ENCODE measurements around the gene HOXC5. TPM values are rescaled to one million over a fixed set of nuclear protein-coding genes. Genes with fewer than 3 reads are reported as not detected.

HOXC5 gene
- total and polyA plus RNA-seq, 4 experiments from 2014 or later = not detected

- H3K27ac ChIP-seq (ENCODE audit: low read depth, low read length) = no peak overlapping the region
- peaks cover 91% of the 10 kb centered on the region for H3K27me3 ChIP-seq (ENCODE audit: insufficient read depth, low read length)
- ChIA-PET CTCF (ENCODE audit: partially characterized antibody) (interaction anchor here (1.3 to 5.3 kb wide), 4 partner anchors 26 to 207 kb away, joined by 3 to 26 read pairs (median 8); no protein-coding TSS in a partner anchor), POLR2A (ENCODE audit: partially characterized antibody) (interaction anchor here (0.6 to 2.0 kb wide), 8 partner anchors 10 to 499 kb away, joined by 3 to 6 read pairs (median 3); partner anchors contain the start of gene HOXC6)
- DNase-seq = no peak
- peaks cover 0 to 6% (median 0%) of the 10 kb centered on the region in 8 donors for H3K9me3 Mint-ChIP-seq
- intact Hi-C loops (cut with micrococcal nuclease) = loop anchor here (10.0 kb wide), 1 partner anchor 355 kb away; no protein-coding TSS in a partner anchor
- H3K27me3 Mint-ChIP-seq = peaks cover 67 to 82% of the 10 kb centered on the region in 2 donors
- H3K9me3 ChIP-seq (ENCODE audit: control insufficient read depth in 1 of 2, low read length in 2 of 2) = no peaks in the 10 kb centered on the region
- peak overlapping the region in 2 of 7 donors; percentile 51 to 78 for H3K27ac Mint-ChIP-seq
- H3K4me3 ChIP-seq (ENCODE audit: low read length in 2 of 2) = no peak overlapping the region
- peak overlapping the region in 6 of 8 donors; percentile 28 to 70 (median 56) for H3K4me3 Mint-ChIP-seq
- H3K36me3 Mint-ChIP-seq = no peaks in the 10 kb centered on the region
- peaks cover 7 to 54% (median 22%) of the 10 kb centered on the region in 4 donors for H3K4me1 Mint-ChIP-seq
- H3K36me3 ChIP-seq (ENCODE audit: insufficient read depth, low read length) = no peaks in the 10 kb centered on the region
- H3K4me1 ChIP-seq (ENCODE audit: insufficient read depth, low read length) = peaks cover 36% of the 10 kb centered on the region
Measured at GRCh38 chr12:53999559-54000115, 33.2 kb upstream of the HOXC5 start.

GRCh38 chr12:54000116-54001114 lies 32.4 kb upstream of the HOXC5 start, which contains the start of gene HOXC9:
Gene HOXC9 (plus strand): TSS chr12:54000161. CDS start chr12:54000189, 28 bp downstream.
- peak within 1 kb of the TSS in 7 of 8 donors; percentile 28 to 70 (median 55) for H3K4me3 Mint-ChIP-seq
- peak within 1 kb of the TSS in 3 of 7 donors; percentile 41 to 78 (median 51) for H3K27ac Mint-ChIP-seq
- no peak for DNase-seq
- H3K27ac ChIP-seq (ENCODE audit: low read depth, low read length) = no peak within 1 kb of the TSS
- intact Hi-C loops (cut with micrococcal nuclease) = no loop called here
- ChIA-PET POLR2A (ENCODE audit: partially characterized antibody) (interaction anchor here (1.2 to 2.0 kb wide), 6 partner anchors 9 to 498 kb away, joined by 3 to 6 read pairs (median 3); partner anchors contain the start of gene HOXC6), CTCF (ENCODE audit: partially characterized antibody) (interaction anchor here (0.6 to 5.3 kb wide), 6 partner anchors 9 to 215 kb away, joined by 3 to 26 read pairs (median 6); no protein-coding TSS in a partner anchor)
- peaks cover 29% of the 10 kb centered on the region for H3K4me1 ChIP-seq (ENCODE audit: insufficient read depth, low read length)
- H3K27me3 ChIP-seq (ENCODE audit: insufficient read depth, low read length) = peaks cover 91% of the 10 kb centered on the region
- H3K36me3 ChIP-seq (ENCODE audit: insufficient read depth, low read length) = no peaks in the 10 kb centered on the region
- peaks cover 66 to 81% of the 10 kb centered on the region in 2 donors for H3K27me3 Mint-ChIP-seq
- H3K9me3 ChIP-seq (ENCODE audit: control insufficient read depth in 1 of 2, low read length in 2 of 2) = no peaks in the 10 kb centered on the region
- peaks cover 1 to 50% (median 17%) of the 10 kb centered on the region in 4 donors for H3K4me1 Mint-ChIP-seq
- no peaks in the 10 kb centered on the region for H3K36me3 Mint-ChIP-seq
- no peak within 1 kb of the TSS for H3K4me3 ChIP-seq (ENCODE audit: low read length in 2 of 2)
- peaks cover 0 to 6% (median 0%) of the 10 kb centered on the region in 8 donors for H3K9me3 Mint-ChIP-seq

DNA sequence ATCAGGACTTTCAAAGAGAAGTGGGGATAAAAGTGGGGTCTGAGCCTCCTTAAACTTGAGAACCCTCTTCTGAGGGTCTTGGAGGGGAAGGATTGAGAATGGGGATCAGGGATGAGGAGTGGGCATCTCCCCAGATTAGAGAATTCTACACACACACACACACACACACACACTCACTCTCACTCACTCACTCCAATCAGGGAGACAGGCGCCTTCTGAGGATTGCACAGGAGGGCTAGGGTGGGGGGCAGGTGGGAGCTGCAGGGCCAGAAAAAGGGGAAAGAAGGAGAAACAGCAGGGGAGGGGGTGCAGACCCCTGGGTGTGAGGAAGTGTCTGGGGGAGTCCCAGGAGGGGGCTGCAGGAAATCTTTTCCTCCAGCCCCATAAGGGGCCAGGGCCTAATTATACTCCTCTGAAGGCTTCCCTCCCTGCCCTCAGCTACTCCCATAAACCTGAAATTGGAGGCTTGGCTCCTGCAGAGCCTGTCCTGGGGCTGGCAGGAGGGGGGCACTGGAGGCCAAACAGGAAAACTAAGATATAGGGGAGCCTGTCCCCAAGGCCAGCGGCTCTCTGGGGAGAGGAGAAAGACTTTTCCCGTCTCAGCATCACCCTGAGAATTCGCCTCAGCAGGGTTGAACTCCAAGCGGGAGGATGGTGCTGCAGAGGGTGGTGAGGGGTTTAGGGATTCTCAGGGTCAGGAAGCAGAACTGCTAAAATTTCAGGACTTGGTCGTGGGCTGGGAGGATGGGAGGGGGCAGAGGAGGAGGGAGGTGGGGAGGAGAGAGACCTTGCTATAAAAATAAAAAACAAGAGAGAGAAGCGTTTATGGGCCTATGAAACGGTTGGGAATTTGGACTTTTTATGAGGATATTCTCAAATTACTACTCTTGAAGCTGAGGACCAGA lies 31.3 kb upstream of the HOXC5 start:
- H3K27ac ChIP-seq (ENCODE audit: low read depth, low read length) = no peak overlapping the region
- no peaks in the 10 kb centered on the region for H3K9me3 ChIP-seq (ENCODE audit: control insufficient read depth in 1 of 2, low read length in 2 of 2)
- Mint-ChIP-seq H3K27me3 (peaks cover 70 to 83% of the 10 kb centered on the region in 2 donors), H3K4me3 (peak overlapping the region in 2 of 8 donors; percentile 13 to 30), H3K36me3 (no peaks in the 10 kb centered on the region), H3K4me1 (peaks cover 8 to 50% (median 21%) of the 10 kb centered on the region in 4 donors), H3K27ac (peak overlapping the region in 1 of 7 donors; percentile 60), H3K9me3 (peaks cover 0 to 8% (median 0%) of the 10 kb centered on the region in 8 donors)
- DNase-seq = no peak
- no peaks in the 10 kb centered on the region for H3K36me3 ChIP-seq (ENCODE audit: insufficient read depth, low read length)
- CTCF ChIA-PET (ENCODE audit: partially characterized antibody) = interaction anchor here (1.0 to 5.3 kb wide), 6 partner anchors 10 to 217 kb away, joined by 3 to 26 read pairs (median 5); partner anchors contain the start of gene HOXC5
- peaks cover 24% of the 10 kb centered on the region for H3K4me1 ChIP-seq (ENCODE audit: insufficient read depth, low read length)
- intact Hi-C loops (cut with micrococcal nuclease) = no loop called here
- POLR2A ChIA-PET (ENCODE audit: partially characterized antibody) = interaction anchor here (1.3 to 2.0 kb wide), 2 partner anchors 8 to 27 kb away, joined by 3 to 6 read pairs; partner anchors contain the start of gene HOXC6
- H3K4me3 ChIP-seq (ENCODE audit: low read length in 2 of 2) = no peak overlapping the region
- H3K27me3 ChIP-seq (ENCODE audit: insufficient read depth, low read length) = peaks cover 87% of the 10 kb centered on the region

DNA sequence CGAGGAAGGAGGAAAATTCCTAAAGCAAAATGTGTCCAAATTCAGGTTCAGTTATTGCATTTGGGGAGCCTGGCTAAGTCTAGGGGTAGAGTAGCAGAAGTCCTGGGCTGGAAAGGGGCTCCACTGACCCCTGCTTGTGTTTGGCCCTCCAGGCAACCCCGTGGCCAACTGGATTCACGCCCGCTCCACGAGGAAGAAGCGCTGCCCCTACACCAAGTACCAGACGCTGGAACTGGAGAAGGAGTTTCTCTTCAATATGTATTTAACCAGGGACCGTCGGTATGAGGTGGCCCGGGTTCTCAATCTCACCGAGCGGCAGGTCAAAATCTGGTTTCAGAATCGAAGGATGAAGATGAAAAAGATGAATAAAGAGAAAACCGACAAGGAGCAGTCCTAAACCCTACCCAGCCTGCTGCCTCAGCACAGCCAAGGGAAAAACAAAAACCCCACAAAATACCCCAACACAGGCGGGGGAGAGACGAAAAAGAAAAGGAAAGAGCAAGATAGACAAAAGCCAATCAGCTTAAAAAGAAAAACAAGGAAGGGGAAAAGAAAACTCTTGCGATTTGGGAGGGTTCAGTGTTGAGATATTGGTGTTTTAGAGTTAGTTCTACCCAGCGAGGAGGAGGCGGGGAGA lies 30.5 kb upstream of the HOXC5 start:
- Histone ChIP-seq H3K9me3 (ENCODE audit: control insufficient read depth in 1 of 2, low read length in 2 of 2) (no peaks in the 10 kb centered on the region), H3K36me3 (ENCODE audit: insufficient read depth, low read length) (no peaks in the 10 kb centered on the region), H3K27me3 (ENCODE audit: insufficient read depth, low read length) (peaks cover 87% of the 10 kb centered on the region), H3K4me3 (ENCODE audit: low read length in 2 of 2) (no peak overlapping the region), H3K27ac (ENCODE audit: low read depth, low read length) (no peak overlapping the region), H3K4me1 (ENCODE audit: insufficient read depth, low read length) (peaks cover 21% of the 10 kb centered on the region)
- H3K4me1 Mint-ChIP-seq = peaks cover 8 to 47% (median 24%) of the 10 kb centered on the region in 4 donors
- DNase-seq = no peak
- H3K9me3 Mint-ChIP-seq = peaks cover 0 to 8% (median 0%) of the 10 kb centered on the region in 8 donors
- peaks cover 74 to 86% of the 10 kb centered on the region in 2 donors for H3K27me3 Mint-ChIP-seq
- CTCF ChIA-PET (ENCODE audit: partially characterized antibody) = interaction anchor here (1.0 to 6.9 kb wide), 6 partner anchors 11 to 216 kb away, joined by 3 to 109 read pairs (median 5); partner anchors contain the start of genes HOXC5 and SMUG1
- no peak overlapping the region for H3K4me3 Mint-ChIP-seq
- H3K27ac Mint-ChIP-seq = peak overlapping the region in 2 of 7 donors; percentile 36 to 60
- POLR2A ChIA-PET (ENCODE audit: partially characterized antibody) = no interaction called here
- no peaks in the 10 kb centered on the region for H3K36me3 Mint-ChIP-seq
- intact Hi-C loops (cut with micrococcal nuclease) = no loop called here

GRCh38 chr12:54002915-54003389 lies 29.9 kb upstream of the HOXC5 start:
- Mint-ChIP-seq H3K27ac (peak overlapping the region in 1 of 7 donors; percentile 60), H3K4me3 (no peak overlapping the region), H3K4me1 (peaks cover 8 to 45% (median 20%) of the 10 kb centered on the region in 4 donors), H3K36me3 (no peaks in the 10 kb centered on the region), H3K9me3 (peaks cover 0 to 8% (median 0%) of the 10 kb centered on the region in 8 donors), H3K27me3 (peaks cover 71 to 84% of the 10 kb centered on the region in 2 donors)
- Histone ChIP-seq H3K27ac (ENCODE audit: low read depth, low read length) (no peak overlapping the region), H3K27me3 (ENCODE audit: insufficient read depth, low read length) (peaks cover 89% of the 10 kb centered on the region), H3K4me3 (ENCODE audit: low read length in 2 of 2) (no peak overlapping the region), H3K36me3 (ENCODE audit: insufficient read depth, low read length) (no peaks in the 10 kb centered on the region), H3K4me1 (ENCODE audit: insufficient read depth, low read length) (peaks cover 20% of the 10 kb centered on the region), H3K9me3 (ENCODE audit: control insufficient read depth in 1 of 2, low read length in 2 of 2) (no peaks in the 10 kb centered on the region)
- intact Hi-C loops (cut with micrococcal nuclease) = no loop called here
- DNase-seq = no peak
- CTCF ChIA-PET (ENCODE audit: partially characterized antibody) = interaction anchor here (1.1 to 6.9 kb wide), 4 partner anchors 189 to 216 kb away, joined by 4 to 109 read pairs (median 54); partner anchors contain the start of gene SMUG1
- POLR2A ChIA-PET (ENCODE audit: partially characterized antibody) = no interaction called here
